GM15510 (cell line): ENCODE results near the gene EIPR1.

Source experiments
- POLR2A ChIP-seq: IDR thresholded peaks from 3 replicates; pipeline ENCODE4 v1.6.1; 2011; ENCODE audit warnings: borderline replicate concordance; ENCODE audit not compliant: insufficient read length; ENCODE audit errors: extremely low read depth

The EIPR1 gene

DNA sequence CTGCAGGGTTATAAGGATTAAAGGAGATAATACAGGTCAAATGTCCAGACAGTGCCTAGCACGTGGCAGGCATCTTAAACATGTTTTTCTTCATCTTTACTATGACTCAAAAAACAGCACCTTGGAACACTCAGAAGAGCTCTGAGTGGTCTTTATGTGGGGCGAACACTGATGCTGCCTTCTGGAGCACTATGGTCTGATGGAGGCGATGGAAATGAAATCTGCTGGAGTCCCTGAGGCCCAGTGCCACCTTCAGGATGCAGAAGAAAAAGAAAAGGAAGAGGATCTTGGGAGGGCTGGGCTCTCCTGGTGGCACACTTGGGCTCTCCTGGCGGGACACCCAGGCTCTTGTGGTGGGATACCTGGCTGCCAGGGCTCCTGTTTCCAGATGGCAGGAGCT is 171.8 kb downstream of the EIPR1 start:
- TF ChIP-seq POLR2A, result no peak

DNA sequence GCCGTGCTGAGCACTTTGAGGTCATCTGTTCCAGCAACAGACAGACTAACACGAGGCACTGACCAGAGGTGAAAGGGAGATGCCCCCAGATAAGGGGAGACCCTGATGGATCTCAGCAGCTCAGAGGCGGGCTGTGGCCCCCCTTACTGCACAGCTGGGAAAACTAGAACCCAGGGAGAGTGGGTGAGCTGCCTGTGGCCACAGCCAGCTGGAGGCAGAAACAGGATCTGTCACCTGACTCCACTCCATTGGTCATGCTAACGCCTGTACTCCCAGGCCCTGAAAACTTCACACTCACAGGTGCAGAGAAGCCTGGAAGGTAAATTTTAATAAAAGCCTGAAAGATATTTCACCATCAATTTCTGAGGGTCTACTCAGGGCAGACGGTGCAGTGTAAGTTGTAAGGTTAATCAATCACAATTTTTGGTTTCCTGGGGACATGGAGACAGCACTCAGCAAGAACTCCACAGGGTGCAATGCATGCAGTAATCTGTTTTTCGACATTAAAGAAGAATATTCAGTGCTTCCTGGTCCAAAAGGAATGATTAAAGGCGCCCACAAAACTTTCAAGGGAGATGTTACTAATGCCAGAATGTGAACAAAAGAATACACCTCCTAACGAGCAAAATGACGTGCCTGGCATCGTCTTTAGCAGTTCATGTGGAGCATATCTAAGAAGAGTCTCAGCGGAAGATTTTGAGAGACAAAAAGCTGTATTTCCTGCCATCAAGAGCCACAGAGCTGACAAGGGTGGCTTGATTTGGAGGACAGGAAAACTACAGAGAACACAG is 173.4 kb downstream of the EIPR1 start:
- TF ChIP-seq POLR2A, result no peak

DNA sequence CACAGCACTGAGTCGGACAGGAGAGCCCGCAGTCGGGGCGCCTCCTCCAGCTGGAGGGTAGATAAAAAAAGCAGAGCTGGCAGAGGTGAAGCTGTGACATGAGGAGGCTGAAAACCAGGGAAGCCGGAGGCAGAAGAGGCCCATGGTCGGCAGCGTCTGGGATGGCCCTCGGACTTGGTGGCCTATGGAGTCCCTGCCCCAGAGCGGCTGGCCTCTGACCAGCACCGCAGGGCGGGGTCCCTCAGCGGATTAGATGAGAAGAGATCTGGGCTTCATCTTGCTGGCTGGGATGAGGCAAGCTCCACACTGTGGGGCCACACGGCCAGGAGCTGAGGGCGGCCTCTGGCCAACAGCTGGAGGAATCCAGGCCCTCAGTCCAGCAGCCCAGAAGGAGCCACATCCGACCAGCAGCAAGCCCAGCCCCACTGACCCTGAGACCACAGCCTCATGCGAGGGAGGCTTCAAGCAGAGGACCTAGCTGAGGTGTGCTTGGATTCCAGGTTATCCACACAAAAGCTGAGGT is 174.1 kb downstream of the EIPR1 start:
- no peak for TF ChIP-seq POLR2A

GRCh38 chr2:3202926-3203325 is 174.7 kb downstream of the EIPR1 start:
- TF ChIP-seq POLR2A, result no peak

DNA sequence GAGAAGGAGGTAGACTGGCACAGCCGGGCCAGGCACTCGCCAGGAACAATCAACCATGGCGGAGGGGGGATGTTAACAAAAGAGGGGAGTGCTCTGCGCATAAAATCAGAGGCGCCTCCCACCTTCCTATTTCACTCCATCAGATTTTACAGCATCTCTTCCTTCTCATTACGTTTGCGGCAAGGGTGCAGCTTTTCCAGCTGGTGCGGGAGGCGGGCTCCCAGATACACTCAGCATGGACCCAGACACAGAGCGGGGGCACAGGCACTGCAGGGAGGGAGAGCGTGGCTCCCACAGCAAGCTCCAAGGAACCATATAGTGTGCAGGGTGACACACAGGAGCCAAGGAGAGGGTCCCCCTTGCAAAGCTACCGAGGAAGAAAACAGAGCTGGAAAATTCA is 176.3 kb downstream of the EIPR1 start:
- TF ChIP-seq POLR2A, result no peak

DNA sequence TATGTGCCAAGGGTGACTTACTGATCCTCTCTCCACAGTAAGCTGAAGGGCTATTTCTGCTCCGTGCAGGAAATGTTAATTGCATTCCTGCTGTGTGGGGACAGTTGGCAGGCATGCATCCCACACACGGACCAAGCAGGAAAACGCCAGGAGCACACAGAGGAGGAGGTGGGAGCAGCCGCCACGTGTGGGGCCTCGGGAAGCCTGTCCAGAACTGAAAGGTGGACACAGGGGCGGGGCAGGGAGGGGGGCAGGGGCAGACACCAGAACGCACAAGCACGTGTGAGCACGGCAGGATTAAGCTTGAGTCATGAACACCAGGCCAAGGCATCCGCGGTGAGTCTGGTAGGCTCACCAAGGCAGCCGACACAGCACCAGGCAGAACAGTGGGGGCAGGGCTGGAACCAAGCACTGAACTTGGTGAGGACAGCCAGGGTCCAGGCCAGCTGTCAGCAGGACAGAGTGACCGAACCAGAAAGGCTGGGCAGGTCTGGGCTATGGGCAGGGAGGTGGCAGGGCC is 177.1 kb downstream of the EIPR1 start:
- no peak for TF ChIP-seq POLR2A

GRCh38 chr2:3199627-3200345 is 177.8 kb downstream of the EIPR1 start:
- TF ChIP-seq POLR2A, result no peak

DNA sequence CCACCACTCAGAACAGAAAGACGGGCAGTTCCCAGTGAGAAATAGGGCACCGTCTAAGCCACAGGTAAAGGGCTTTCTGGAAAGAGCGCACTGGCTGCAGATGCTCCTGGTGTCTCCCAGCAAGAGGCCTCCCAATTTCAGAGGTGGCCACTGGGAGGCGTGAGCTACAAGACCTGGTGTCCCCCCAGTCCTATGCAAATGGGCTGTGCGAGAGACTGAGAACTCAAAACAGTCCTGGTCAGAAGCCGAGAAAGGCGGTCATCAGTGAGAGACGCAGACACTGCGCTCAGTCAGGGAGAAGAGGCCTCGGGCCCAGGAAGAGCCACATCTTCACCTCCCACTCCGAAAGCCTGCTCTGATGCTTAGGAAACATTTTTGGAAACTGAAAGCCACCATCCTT is 179.5 kb downstream of the EIPR1 start:
- no peak for TF ChIP-seq POLR2A

- no peak for TF ChIP-seq POLR2A
Observed at GRCh38 chr2:3197308-3197707, 180.3 kb downstream of the EIPR1 start.

- TF ChIP-seq POLR2A, result no peak
Observed at GRCh38 chr2:3196716-3197115, 180.9 kb downstream of the EIPR1 start.

DNA sequence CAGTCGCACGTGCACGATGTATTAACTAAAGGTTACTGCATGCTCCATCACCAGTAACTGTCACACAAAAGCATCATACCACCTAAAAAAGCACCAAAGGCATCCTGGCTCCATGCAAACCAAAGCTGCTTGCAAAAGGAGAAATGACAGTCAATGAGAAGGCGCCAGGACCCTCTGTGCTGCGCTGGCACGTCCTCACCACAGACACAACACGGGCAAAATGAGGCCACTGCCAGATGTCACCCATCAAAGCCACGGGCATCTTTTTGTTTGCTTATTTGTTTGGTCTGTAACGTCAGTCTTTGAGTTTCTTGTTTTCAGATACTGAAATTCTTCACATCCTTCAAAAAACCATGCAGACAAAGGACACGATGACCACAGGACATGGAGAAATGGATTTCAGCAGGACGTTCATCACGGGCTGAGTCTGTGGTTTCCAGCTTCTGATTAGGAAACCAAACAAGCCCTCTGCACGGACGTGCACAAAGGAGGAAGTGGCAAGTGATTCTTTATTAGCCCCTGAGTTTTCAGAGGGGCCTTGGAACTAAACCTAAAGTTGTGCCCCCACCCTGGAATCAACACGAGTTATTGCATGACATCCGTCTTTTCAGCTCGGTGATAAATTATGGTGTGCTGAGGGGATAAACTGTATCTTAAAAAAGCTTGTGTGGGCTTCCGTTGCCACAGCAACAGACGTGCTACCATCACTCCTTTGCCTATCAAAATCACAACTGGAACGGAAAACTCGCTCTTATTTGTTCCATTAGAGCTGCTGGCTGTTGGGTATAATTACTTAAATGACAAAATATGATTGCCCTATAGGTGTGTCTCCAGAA is 181.8 kb downstream of the EIPR1 start:
- no peak for TF ChIP-seq POLR2A

GRCh38 chr2:3194828-3195227 is 182.8 kb downstream of the EIPR1 start:
- no peak for TF ChIP-seq POLR2A

DNA sequence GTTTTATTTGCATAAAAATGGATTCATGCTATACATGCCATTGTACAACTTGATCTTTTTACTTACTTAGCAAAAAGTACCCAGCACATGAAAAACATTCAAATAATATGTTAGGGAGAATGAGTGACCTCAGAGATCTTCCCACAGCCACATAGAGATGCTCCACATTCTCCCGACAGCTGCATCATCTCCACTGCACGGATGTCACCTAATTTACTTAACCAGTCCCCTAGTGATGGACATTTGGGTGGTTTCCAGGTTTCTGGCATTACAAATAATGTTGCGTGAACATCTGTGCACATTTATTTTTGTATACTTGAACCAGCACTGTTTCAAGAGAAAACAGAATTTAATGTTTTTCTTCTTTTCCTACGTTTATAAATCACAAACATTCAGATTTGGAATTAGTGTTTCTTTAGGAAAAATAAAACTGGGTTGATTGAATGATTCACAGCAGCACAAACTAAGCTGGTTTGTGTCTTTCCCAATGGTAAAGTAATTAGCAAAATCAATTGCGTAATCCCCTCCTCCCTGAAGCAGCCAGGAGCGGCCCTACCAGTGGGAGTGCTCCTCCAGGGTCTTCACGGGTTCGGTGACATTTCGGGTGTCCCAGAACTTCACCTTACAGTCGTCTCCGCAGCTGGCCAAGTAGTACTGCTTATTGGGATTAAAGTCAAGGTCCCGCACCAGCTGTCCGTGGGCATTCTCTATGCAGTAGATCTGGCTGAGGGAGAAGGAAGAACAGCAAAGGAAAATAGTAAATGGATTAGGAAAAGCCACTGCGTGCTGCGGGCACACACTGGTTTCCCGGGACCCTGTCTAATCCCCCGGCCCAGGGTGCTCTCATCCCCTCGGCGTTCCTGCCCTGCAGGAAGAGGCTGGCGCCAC is 183.9 kb downstream of the EIPR1 start:
- TF ChIP-seq POLR2A, result no peak

DNA sequence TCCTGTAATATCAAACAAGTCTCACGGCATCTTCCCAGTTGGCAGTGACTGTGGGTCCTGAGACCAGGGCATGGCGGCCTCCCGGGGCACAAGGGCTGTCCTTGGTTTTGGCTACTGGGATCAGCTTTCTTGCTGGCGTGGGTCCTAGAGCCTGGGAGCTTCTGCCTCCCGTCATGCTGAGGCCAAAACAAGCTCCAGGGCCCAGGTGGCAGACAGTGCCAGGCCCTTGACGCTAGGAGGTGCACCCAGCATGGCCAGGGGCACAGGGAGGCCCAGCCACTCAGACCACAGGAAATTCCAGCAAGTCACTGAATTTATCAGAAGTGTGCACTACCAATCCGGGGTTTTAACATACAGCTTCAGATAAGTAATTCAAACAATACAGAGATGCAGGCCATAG is 184.7 kb downstream of the EIPR1 start:
- TF ChIP-seq POLR2A, result no peak

DNA sequence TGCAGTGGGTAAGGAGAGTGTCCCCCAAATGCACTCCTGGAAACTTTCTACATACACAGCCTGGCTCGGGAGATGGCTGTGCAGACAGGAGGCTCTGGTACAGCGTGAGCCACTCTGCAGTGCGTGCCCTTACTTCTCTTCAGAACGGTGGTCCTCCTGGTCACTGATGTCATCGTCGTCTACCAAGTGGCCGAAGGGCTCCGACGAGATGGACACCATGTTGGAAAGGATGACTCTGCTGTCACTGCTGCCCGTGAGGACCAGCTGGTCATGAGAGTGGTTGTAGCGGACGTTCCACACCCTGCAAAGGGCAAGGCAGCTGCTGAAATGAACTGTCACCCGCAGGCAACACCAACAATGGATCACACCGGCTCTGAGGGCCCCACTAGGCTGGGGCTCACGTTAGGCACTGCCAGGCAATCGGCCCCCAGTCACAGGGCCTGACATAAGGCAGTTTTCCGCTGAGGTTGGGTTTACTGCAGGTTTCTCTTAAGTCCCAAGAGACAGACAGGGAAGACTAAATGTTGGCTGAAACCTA is 185.3 kb downstream of the EIPR1 start:
- TF ChIP-seq POLR2A, result no peak

- no peak for TF ChIP-seq POLR2A
Observed at GRCh38 chr2:3189961-3190360, 187.7 kb downstream of the EIPR1 start.
